ENCODE data around the gene ARAF. TPM values are rescaled to one million over a fixed set of nuclear protein-coding genes. Genes with fewer than 3 reads are reported as not detected.

The ARAF gene
- total RNA-seq, 4 donors from 2014 or later: 26.8 to 46.4 (median 34.5) TPM

- no peak for TF ChIP-seq CTCF (IDR thresholded peaks at IDR 0.05)
- TF ChIP-seq POLR2A (IDR thresholded peaks at IDR 0.05): no peak
- WGBS, 2 donors: 17 to 40% methylated on average over 15 of the region's 15 CpGs
- H3K4me3 ChIP-seq (ENCODE audit: low read depth, poor library complexity, severe bottlenecking): no peak overlapping the region
- peak; percentile 75 to 88 for DNase-seq (ENCODE audit: low spot score in 2 of 2)
- intact Hi-C loops (cut with DNase I; ENCODE audit: low total_unique reads): no loop called here
These were observed 20.1 kb upstream of the ARAF start for GRCh38 chrX:47540754-47541538.

- intact Hi-C loops (cut with DNase I; ENCODE audit: low total_unique reads): no loop called here
- H3K4me3 ChIP-seq (ENCODE audit: low read depth, poor library complexity, severe bottlenecking): no peak overlapping the region
- TF ChIP-seq CTCF (IDR thresholded peaks at IDR 0.05) (no peak), POLR2A (IDR thresholded peaks at IDR 0.05) (no peak)
- WGBS, 2 donors: 87 to 90% methylated on average over 5 of the region's 5 CpGs
- no peak for DNase-seq (ENCODE audit: low spot score in 2 of 2)
These were observed 17.5 kb upstream of the ARAF start for GRCh38 chrX:47543496-47543895.

GRCh38 chrX:47556045-47556623 lies 4.9 kb upstream of the ARAF start:
- 0 to 38% methylated on average over 19 to 20 of the region's 20 CpGs for WGBS, 2 donors
- intact Hi-C loops (cut with DNase I; ENCODE audit: low total_unique reads): no loop called here
- no peak overlapping the region for H3K4me3 ChIP-seq (ENCODE audit: low read depth, poor library complexity, severe bottlenecking)

GRCh38 chrX:47558436-47558835 lies 2.6 kb upstream of the ARAF start:
- DNase-seq (ENCODE audit: low spot score in 2 of 2): no peak
- no peak overlapping the region for H3K4me3 ChIP-seq (ENCODE audit: low read depth, poor library complexity, severe bottlenecking)
- WGBS, 2 donors: 84 to 89% methylated on average over 3 of the region's 3 CpGs
- TF ChIP-seq CTCF (IDR thresholded peaks at IDR 0.05): no peak
- TF ChIP-seq POLR2A (IDR thresholded peaks at IDR 0.05): no peak
- intact Hi-C loops (cut with DNase I; ENCODE audit: low total_unique reads): no loop called here

More at GRCh38 chrX:47556045-47556623, 4.9 kb upstream of the ARAF start:
- peak; percentile 91 to 97 for DNase-seq (ENCODE audit: low spot score in 2 of 2)
- no peak for TF ChIP-seq CTCF (IDR thresholded peaks at IDR 0.05)
- no peak for TF ChIP-seq POLR2A (IDR thresholded peaks at IDR 0.05)

- DNase-seq (ENCODE audit: low spot score in 2 of 2): no peak
- intact Hi-C loops (cut with DNase I; ENCODE audit: low total_unique reads): no loop called here
- 13 to 36% methylated on average over 13 to 15 of the region's 15 CpGs for WGBS, 2 donors
- H3K4me3 ChIP-seq (ENCODE audit: low read depth, poor library complexity, severe bottlenecking): no peak overlapping the region
- no peak for TF ChIP-seq POLR2A (IDR thresholded peaks at IDR 0.05)
- TF ChIP-seq CTCF (IDR thresholded peaks at IDR 0.05): no peak
These were observed 649 bp upstream of the ARAF start for GRCh38 chrX:47560179-47560933.

Data from lower leg skin (tissue), 4 donors.